ENCODE results near the gene DYRK1A.

DYRK1A gene

GRCh38 chr21:37384416-37384815, 17.8 kb downstream of the DYRK1A start:
- no peak for DNase-seq (ENCODE audit: low read depth in 2 of 2)

- DNase-seq (ENCODE audit: low read depth in 2 of 2): no peak
Measured at GRCh38 chr21:37385179-37385765, 18.7 kb downstream of the DYRK1A start.

- DNase-seq (ENCODE audit: low read depth in 2 of 2): no peak
Measured at GRCh38 chr21:37386151-37386550, 19.6 kb downstream of the DYRK1A start.

GRCh38 chr21:37389456-37389855, 22.9 kb downstream of the DYRK1A start:
- DNase-seq (ENCODE audit: low read depth in 2 of 2): no peak

- no peak for DNase-seq (ENCODE audit: low read depth in 2 of 2)
Measured at GRCh38 chr21:37391666-37392065, 25.1 kb downstream of the DYRK1A start.

- no peak for DNase-seq (ENCODE audit: low read depth in 2 of 2)
Measured at GRCh38 chr21:37392441-37392840, 25.9 kb downstream of the DYRK1A start.

- DNase-seq (ENCODE audit: low read depth in 2 of 2): no peak
Measured at GRCh38 chr21:37393030-37393429, 26.5 kb downstream of the DYRK1A start.

- no peak for DNase-seq (ENCODE audit: low read depth in 2 of 2)
Measured at GRCh38 chr21:37393786-37394185, 27.2 kb downstream of the DYRK1A start.

- no peak for DNase-seq (ENCODE audit: low read depth in 2 of 2)
Measured at GRCh38 chr21:37395961-37396360, 29.4 kb downstream of the DYRK1A start.

GRCh38 chr21:37396855-37397254, 30.3 kb downstream of the DYRK1A start:
- no peak for DNase-seq (ENCODE audit: low read depth in 2 of 2)

GRCh38 chr21:37398697-37399096, 32.1 kb downstream of the DYRK1A start:
- no peak for DNase-seq (ENCODE audit: low read depth in 2 of 2)

GRCh38 chr21:37402251-37402867, 35.8 kb downstream of the DYRK1A start:
- no peak for DNase-seq (ENCODE audit: low read depth in 2 of 2)

GRCh38 chr21:37405629-37406028, 39.1 kb downstream of the DYRK1A start:
- DNase-seq (ENCODE audit: low read depth in 2 of 2): no peak

GRCh38 chr21:37407719-37408420, 41.3 kb downstream of the DYRK1A start:
- no peak for DNase-seq (ENCODE audit: low read depth in 2 of 2)

GRCh38 chr21:37408464-37409193, 42.1 kb downstream of the DYRK1A start:
- no peak for DNase-seq (ENCODE audit: low read depth in 2 of 2)

- no peak for DNase-seq (ENCODE audit: low read depth in 2 of 2)
Measured at GRCh38 chr21:37410639-37411038, 44.1 kb downstream of the DYRK1A start.

- DNase-seq (ENCODE audit: low read depth in 2 of 2): no peak
Measured at GRCh38 chr21:37412603-37413360, 46.2 kb downstream of the DYRK1A start.

- no peak for DNase-seq (ENCODE audit: low read depth in 2 of 2)
Measured at GRCh38 chr21:37413553-37414291, 47.1 kb downstream of the DYRK1A start.

GRCh38 chr21:37414292-37415253, 48.0 kb downstream of the DYRK1A start:
- DNase-seq (ENCODE audit: low read depth in 2 of 2): no peak

- no peak for DNase-seq (ENCODE audit: low read depth in 2 of 2)
Measured at GRCh38 chr21:37415939-37416338, 49.4 kb downstream of the DYRK1A start.
